K562 (cell line): Measurements from ENCODE around the gene CTNNA3. TPM values are rescaled to one million over a fixed set of nuclear protein-coding genes. Genes with fewer than 3 reads are reported as not detected.

Experiments
- ATAC-seq: fragments of 200-7000 bp; cut with Tn5 transposase; 3 replicates; pipeline ENCODE4 v1.9.1; 2020; ENCODE audit warnings: moderate library complexity
- BruUV-seq: library from RNA; stranded (reverse); fragments of 400-500 nt; replicated peaks from 2 replicates; lab custom pipeline; 2021; lab: Mats Ljungman, UMichigan
- CTCF ChIA-PET: fragments of 300-600 bp; formaldehyde crosslinking; extraction: SDS; loops from one replicate; lab custom pipeline; 2021; ENCODE audit warnings: low intra/inter-chr PET ratio; lab: Yijun Ruan, JAX
- POLR2A ChIA-PET: fragments of 300-600, 350-650 bp; sonication (Branson Sonifier 250); formaldehyde crosslinking; extraction: SDS; loops from one replicate; lab custom pipeline; 2021; ENCODE audit warnings: antibody characterized with exemption, inconsistent platforms; lab: Yijun Ruan, JAX
- DNase-seq, 4 experiments: peaks; one replicate each; pipeline versions ENCODE4 v3.0.0 to v3.0.0-alpha.2; 2011 to 2018; ENCODE audit warnings: low spot score in 3 of 4, mixed read lengths in 3 of 4; ENCODE audit errors: extremely low read depth in 1 of 4
- FAIRE-seq: peaks from 2 replicates; lab custom pipeline; 2011; peaks lifted over from hg19 to GRCh38; lab: Jason Lieb, UNC
- H2AFZ ChIP-seq: 2 replicates; pipeline ENCODE4 v1.6.0; 2011; ENCODE audit warnings: low read depth, low read length, control low read depth, inconsistent platforms
- H3K27ac ChIP-seq: fragments of 200-600 bp; 3 replicates; pipeline ENCODE4 v1.8.0; 2011; ENCODE audit warnings: low read depth, mild to moderate bottlenecking, control low read depth, inconsistent platforms, low read length, moderate library complexity, mixed read lengths; ENCODE audit errors: extremely low read depth
- H3K27me3 ChIP-seq, 2 experiments: fragments of 300-600 bp in 1 of 2; 2 replicates in 1 of 2; 3 replicates in 1 of 2; pipeline versions ENCODE4 v1.6.0 to v1.8.0; 2011; ENCODE audit warnings: inconsistent platforms in 2 of 2, low read length in 2 of 2, mild to moderate bottlenecking in 1 of 2, mixed read lengths in 1 of 2, moderate library complexity in 1 of 2; ENCODE audit not compliant: control insufficient read depth in 2 of 2, insufficient read depth in 2 of 2
- H3K36me3 ChIP-seq: fragments of 300-600 bp; 3 replicates; pipeline ENCODE4 v1.8.0; 2011; ENCODE audit warnings: mild to moderate bottlenecking, low read length, inconsistent platforms; ENCODE audit not compliant: control insufficient read depth, insufficient read depth
- H3K4me1 ChIP-seq, 2 experiments: fragments of 200-600 bp in 1 of 2; replicated peaks in 1 of 2; 2 replicates in 1 of 2; 3 replicates in 1 of 2; pipeline versions ENCODE4 v1.5.1 to v1.8.0; 2011; ENCODE audit warnings: inconsistent platforms in 2 of 2, low read length in 2 of 2, mild to moderate bottlenecking in 1 of 2, mixed read lengths in 1 of 2, moderate library complexity in 1 of 2; ENCODE audit not compliant: control insufficient read depth in 2 of 2, insufficient read depth in 2 of 2
- H3K4me2 ChIP-seq: 2 replicates; pipeline ENCODE4 v1.6.1; 2011; ENCODE audit warnings: low read length, control low read depth, inconsistent platforms, mixed read lengths; ENCODE audit not compliant: insufficient read depth
- H3K4me3 ChIP-seq: fragments of 200-600 bp; sonication (generic), shearing (Covaris generic); 2 replicates; pipeline ENCODE4 v1.5.1; 2016; ENCODE audit warnings: control low read depth, inconsistent platforms
- H3K79me2 ChIP-seq: fragments of 200-600 bp; 3 replicates; pipeline ENCODE4 v1.8.0; 2011; ENCODE audit warnings: low read length, inconsistent platforms; ENCODE audit not compliant: control insufficient read depth, insufficient read depth
- H3K9ac ChIP-seq, 2 experiments: 2 replicates each; pipeline versions ENCODE4 v1.6.0 to v1.6.1; 2011; ENCODE audit warnings: low read depth in 2 of 2, low read length in 2 of 2, control low read depth in 1 of 2, inconsistent platforms in 1 of 2, mild to moderate bottlenecking in 1 of 2, mixed read lengths in 1 of 2; ENCODE audit not compliant: insufficient read depth in 1 of 2
- H3K9me1 ChIP-seq: one replicate; pipeline ENCODE4 v1.6.0; 2011; ENCODE audit warnings: inconsistent platforms, mild to moderate bottlenecking, low read length, moderate library complexity; ENCODE audit not compliant: control insufficient read depth, insufficient read depth
- H3K9me3 ChIP-seq: replicated peaks from 2 replicates; pipeline ENCODE4 v1.5.1; 2011; ENCODE audit warnings: low read depth, low read length, inconsistent platforms; ENCODE audit not compliant: control insufficient read depth, insufficient read depth
- H4K20me1 ChIP-seq: replicated peaks from 2 replicates; pipeline ENCODE4 v1.6.1; 2011; ENCODE audit warnings: low read length, inconsistent platforms, mixed read lengths; ENCODE audit not compliant: control insufficient read depth, insufficient read depth
- BCLAF1 ChIP-seq, 2 experiments: fragments of 450-650 bp in 1 of 2; IDR thresholded peaks; 2 replicates each; pipeline ENCODE4 v1.6.1; 2011 to 2017; ENCODE audit warnings: low read depth in 2 of 2, antibody characterized with exemption in 1 of 2, borderline replicate concordance in 1 of 2, low read length in 1 of 2, mild to moderate bottlenecking in 1 of 2, mixed read lengths in 1 of 2; ENCODE audit not compliant: control insufficient read depth in 1 of 2
- L3MBTL2 ChIP-seq: fragments of 450-650 bp; IDR thresholded peaks from 2 replicates; pipeline ENCODE4 v1.6.1; 2016; ENCODE audit warnings: mild to moderate bottlenecking, moderate library complexity
- RHOXF2B ChIP-seq: fragments of 250-450 bp; sonication (Bioruptor Pico); conservative IDR thresholded peaks from 2 replicates; pipeline ENCODE4 v1.5.1; 2021
- ZNF609 ChIP-seq: sonication (generic); formaldehyde crosslinking; IDR thresholded peaks from 2 replicates; pipeline ENCODE4 v1.8.1; 2023; ENCODE audit warnings: missing genetic modification reagents, mild to moderate bottlenecking, borderline replicate concordance
- ZZZ3 ChIP-seq: fragments of 450-650 bp; IDR thresholded peaks from 2 replicates; pipeline ENCODE4 v1.6.1; 2016; ENCODE audit warnings: antibody characterized with exemption, mild to moderate bottlenecking, moderate library complexity
- WGBS: fragments of 100-300 bp; shearing (Covaris generic); methylation state at CpG from one replicate; pipeline ENCODE4 v1.1.6; 2016; ENCODE audit warnings: low coverage, mixed read lengths; ENCODE audit not compliant: insufficient coverage; ENCODE audit errors: missing lambda C conversion rate; 5-methylcytosine and 5-hydroxymethylcytosine counted together
- in situ Hi-C: fragments of 300-500 bp; cut with MboI; formaldehyde crosslinking; loops from 4 replicates; pipeline ENCODE4 v1.15.0; 2018; ENCODE audit warnings: inconsistent platforms, mixed read lengths
- intact Hi-C: fragments of 100-400 bp; cut with micrococcal nuclease; formaldehyde crosslinking; loops from 2 replicates; pipeline ENCODE4 v1.14.2; 2022
- polyA plus RNA-seq, 8 experiments: library from polyadenylated mRNA; depleted of rRNA in 4 of 8; stranded (reverse) in 5 of 8; unstranded in 3 of 8; fragments of >200 nt; fragmentation: Nextera tagmentation in 2 of 8; fragmentation: Illumina TruSeq in 1 of 8; extraction: Ambion mirVana in 2 of 8; extraction: Trizol in 1 of 8; gene quantifications; 2 replicates each; pipeline versions ENCODE4 v1.2.1 to v1.2.3, GENCODE V29; 2011 to 2014; ENCODE audit warnings: inconsistent platforms in 1 of 8, missing spikeins in 1 of 8
- total RNA-seq, 7 experiments: library from RNA; depleted of rRNA in 6 of 7; stranded (reverse); fragments of >200 nt in 6 of 7; fragmentation: Illumina TruSeq in 2 of 7; extraction: Trizol in 2 of 7; gene quantifications; 2 replicates each; pipeline versions ENCODE4 v1.2.1 to v1.2.3, GENCODE V29; 2011 to 2021; ENCODE audit warnings: low replicate concordance in 1 of 7
- TF ChIP-seq, protein P1 (sequence below), 3 experiments: fragments of 200-800 bp in 1 of 3; sonication (Bioruptor generic) in 1 of 3; sonication (generic) in 1 of 3; formaldehyde crosslinking in 1 of 3; IDR thresholded peaks; 2 replicates each; pipeline versions ENCODE4 v1.6.1 to v1.8.0; 2016 to 2022; ENCODE audit warnings: mild to moderate bottlenecking in 2 of 3, missing compliant biosample characterization in 2 of 3, missing genetic modification characterization in 2 of 3, missing genetic modification reagents in 1 of 3
- TF ChIP-seq, protein P2 (sequence below), 2 experiments: fragments of 200-800 bp in 1 of 2; sonication (Bioruptor generic) in 1 of 2; sonication (generic) in 1 of 2; formaldehyde crosslinking in 1 of 2; IDR thresholded peaks in 1 of 2; conservative IDR thresholded peaks in 1 of 2; 2 replicates each; pipeline versions ENCODE4 v1.5.0 to v1.6.1; 2016 to 2020; ENCODE audit warnings: missing compliant biosample characterization in 1 of 2, missing genetic modification characterization in 1 of 2, missing genetic modification reagents in 1 of 2
- TF ChIP-seq, protein P3 (sequence below): IDR thresholded peaks from 2 replicates; pipeline ENCODE4 v1.6.1; 2012; ENCODE audit warnings: low read depth, low read length, improper control_type of control experiment, borderline replicate concordance

CTNNA3 gene
- total and polyA plus RNA-seq, 9 of the 15 experiments (the other 6 are each of a cell fraction or from before 2014, with no cell fraction given) = 0.04 TPM; not detected in 8

- no peak overlapping the region for H3K9ac ChIP-seq
- no peaks in the 10 kb centered on the region for H4K20me1 ChIP-seq
- no peaks in the 10 kb centered on the region for H3K36me3 ChIP-seq
- no TSS peak for BruUV-seq
- H3K27ac ChIP-seq = no peak overlapping the region
- no peak overlapping the region for H2AFZ ChIP-seq
- FAIRE-seq (no peak), DNase-seq (no peak), ATAC-seq (no peak)
- no peak overlapping the region for H3K4me3 ChIP-seq
- WGBS = 0% methylated on average over 2 of the region's 2 CpGs
- POLR2A ChIA-PET = no interaction called here
- no peaks in the 10 kb centered on the region for H3K9me1 ChIP-seq
- H3K27me3 ChIP-seq = no peaks in the 10 kb centered on the region
- H3K9me3 ChIP-seq = no peaks in the 10 kb centered on the region
- intact Hi-C loops = no loop called here
- CTCF ChIA-PET = no interaction called here
- H3K4me1 ChIP-seq = no peaks in the 10 kb centered on the region
- no peaks in the 10 kb centered on the region for H3K79me2 ChIP-seq
- in situ Hi-C loops = no loop called here
- no peak overlapping the region for H3K4me2 ChIP-seq
- TF ChIP-seq L3MBTL2 = no peak
- TF ChIP-seq BCLAF1 (IDR thresholded peaks at IDR 0.05; ENCODE audit: borderline replicate concordance in 1 of 2, control insufficient read depth in 1 of 2, low read depth in 2 of 2, low read length in 1 of 2) = no peak
- no peak for TF ChIP-seq ZNF609 (CRISPR knock-in tag)
- TF ChIP-seq RHOXF2B (CRISPR knock-in tag) = no peak
- TF ChIP-seq, protein P1, sequence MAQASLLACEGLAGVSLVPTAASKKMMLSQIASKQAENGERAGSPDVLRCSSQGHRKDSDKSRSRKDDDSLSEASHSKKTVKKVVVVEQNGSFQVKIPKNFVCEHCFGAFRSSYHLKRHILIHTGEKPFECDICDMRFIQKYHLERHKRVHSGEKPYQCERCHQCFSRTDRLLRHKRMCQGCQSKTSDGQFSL (CRISPR knock-in tag; IDR thresholded peaks at IDR 0.05) = no peak
- TF ChIP-seq, protein P1 (tag; IDR thresholded peaks at IDR 0.05) = no peak
- TF ChIP-seq ZZZ3 = no peak
- TF ChIP-seq, protein P2, sequence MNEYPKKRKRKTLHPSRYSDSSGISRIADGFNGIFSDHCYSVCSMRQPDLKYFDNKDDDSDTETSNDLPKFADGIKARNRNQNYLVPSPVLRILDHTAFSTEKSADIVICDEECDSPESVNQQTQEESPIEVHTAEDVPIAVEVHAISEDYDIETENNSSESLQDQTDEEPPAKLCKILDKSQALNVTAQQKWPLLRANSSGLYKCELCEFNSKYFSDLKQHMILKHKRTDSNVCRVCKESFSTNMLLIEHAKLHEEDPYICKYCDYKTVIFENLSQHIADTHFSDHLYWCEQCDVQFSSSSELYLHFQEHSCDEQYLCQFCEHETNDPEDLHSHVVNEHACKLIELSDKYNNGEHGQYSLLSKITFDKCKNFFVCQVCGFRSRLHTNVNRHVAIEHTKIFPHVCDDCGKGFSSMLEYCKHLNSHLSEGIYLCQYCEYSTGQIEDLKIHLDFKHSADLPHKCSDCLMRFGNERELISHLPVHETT (CRISPR knock-in tag; conservative IDR thresholded peaks at IDR 0.05 in 1 of 2, IDR thresholded peaks at IDR 0.05 in 1 of 2) = no peak
- TF ChIP-seq, protein P3, sequence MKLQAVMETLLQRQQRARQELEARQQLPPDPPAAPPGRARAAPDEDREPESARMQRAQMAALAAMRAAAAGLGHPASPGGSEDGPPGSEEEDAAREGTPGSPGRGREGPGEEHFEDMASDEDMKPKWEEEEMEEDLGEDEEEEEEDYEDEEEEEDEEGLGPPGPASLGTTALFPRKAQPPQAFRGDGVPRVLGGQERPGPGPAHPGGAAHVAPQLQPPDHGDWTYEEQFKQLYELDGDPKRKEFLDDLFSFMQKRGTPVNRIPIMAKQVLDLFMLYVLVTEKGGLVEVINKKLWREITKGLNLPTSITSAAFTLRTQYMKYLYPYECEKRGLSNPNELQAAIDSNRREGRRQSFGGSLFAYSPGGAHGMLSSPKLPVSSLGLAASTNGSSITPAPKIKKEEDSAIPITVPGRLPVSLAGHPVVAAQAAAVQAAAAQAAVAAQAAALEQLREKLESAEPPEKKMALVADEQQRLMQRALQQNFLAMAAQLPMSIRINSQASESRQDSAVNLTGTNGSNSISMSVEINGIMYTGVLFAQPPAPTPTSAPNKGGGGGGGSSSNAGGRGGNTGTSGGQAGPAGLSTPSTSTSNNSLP = no peak
Observed at GRCh38 chr10:67659497-67659896, 36.5 kb downstream of the CTNNA3 start.
